Ishikawa (cell line): Measurements from ENCODE around the gene TSPAN9.

Experiments used
- EGR1 ChIP-seq: IDR thresholded peaks from 2 replicates; pipeline ENCODE4 v1.6.1; 2012
- EP300 ChIP-seq: IDR thresholded peaks from 2 replicates; pipeline ENCODE4 v1.6.1; 2012; ENCODE audit warnings: borderline replicate concordance
- RAD21 ChIP-seq: IDR thresholded peaks from 2 replicates; pipeline ENCODE4 v1.6.1; 2012; ENCODE audit warnings: low read depth
- TAF1 ChIP-seq: IDR thresholded peaks from 2 replicates; pipeline ENCODE4 v1.6.1; 2012; ENCODE audit warnings: low read depth, mild to moderate bottlenecking
- TF ChIP-seq, protein P1 (sequence below): IDR thresholded peaks from 2 replicates; pipeline ENCODE4 v1.6.1; 2012; ENCODE audit warnings: low read depth, mild to moderate bottlenecking

DNA sequence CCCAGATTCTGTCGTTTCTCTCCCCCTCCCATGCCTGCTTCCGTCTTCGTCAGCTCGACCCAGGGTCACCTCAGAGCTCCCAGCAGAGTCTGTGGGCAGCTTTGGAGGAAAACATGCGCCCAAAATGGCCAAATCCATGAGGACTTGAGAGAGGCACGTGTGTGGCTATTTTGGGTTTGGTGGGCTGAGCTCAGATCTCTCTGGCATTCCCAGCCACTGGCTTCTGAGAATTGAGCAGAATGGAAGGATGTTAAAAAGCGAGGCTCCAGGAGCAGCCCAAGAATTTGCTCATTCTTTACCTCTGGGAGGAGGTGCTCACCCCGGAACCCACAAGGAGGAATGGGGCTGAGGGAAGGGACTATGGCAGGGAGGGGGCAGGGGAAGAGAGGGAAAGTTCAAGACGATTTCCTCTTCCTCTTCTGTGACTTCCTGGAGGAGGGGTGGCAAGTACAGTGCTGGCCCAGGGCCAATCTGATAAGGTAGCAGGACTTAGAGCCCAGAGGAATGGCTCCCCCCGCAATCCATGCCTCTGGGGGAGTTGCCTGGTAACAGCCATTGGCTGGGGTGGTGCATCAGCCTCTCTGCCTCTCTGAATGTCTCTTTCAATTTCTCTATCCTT, 20.1 kb downstream of the TSPAN9 start:
- TF ChIP-seq, protein P1, sequence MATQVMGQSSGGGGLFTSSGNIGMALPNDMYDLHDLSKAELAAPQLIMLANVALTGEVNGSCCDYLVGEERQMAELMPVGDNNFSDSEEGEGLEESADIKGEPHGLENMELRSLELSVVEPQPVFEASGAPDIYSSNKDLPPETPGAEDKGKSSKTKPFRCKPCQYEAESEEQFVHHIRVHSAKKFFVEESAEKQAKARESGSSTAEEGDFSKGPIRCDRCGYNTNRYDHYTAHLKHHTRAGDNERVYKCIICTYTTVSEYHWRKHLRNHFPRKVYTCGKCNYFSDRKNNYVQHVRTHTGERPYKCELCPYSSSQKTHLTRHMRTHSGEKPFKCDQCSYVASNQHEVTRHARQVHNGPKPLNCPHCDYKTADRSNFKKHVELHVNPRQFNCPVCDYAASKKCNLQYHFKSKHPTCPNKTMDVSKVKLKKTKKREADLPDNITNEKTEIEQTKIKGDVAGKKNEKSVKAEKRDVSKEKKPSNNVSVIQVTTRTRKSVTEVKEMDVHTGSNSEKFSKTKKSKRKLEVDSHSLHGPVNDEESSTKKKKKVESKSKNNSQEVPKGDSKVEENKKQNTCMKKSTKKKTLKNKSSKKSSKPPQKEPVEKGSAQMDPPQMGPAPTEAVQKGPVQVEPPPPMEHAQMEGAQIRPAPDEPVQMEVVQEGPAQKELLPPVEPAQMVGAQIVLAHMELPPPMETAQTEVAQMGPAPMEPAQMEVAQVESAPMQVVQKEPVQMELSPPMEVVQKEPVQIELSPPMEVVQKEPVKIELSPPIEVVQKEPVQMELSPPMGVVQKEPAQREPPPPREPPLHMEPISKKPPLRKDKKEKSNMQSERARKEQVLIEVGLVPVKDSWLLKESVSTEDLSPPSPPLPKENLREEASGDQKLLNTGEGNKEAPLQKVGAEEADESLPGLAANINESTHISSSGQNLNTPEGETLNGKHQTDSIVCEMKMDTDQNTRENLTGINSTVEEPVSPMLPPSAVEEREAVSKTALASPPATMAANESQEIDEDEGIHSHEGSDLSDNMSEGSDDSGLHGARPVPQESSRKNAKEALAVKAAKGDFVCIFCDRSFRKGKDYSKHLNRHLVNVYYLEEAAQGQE = no peak
- TF ChIP-seq EGR1 (no peak), RAD21 (no peak), TAF1 (no peak), EP300 (no peak)
